ENCODE results near the gene CATSPER3. TPM values are rescaled to one million over a fixed set of nuclear protein-coding genes. Genes with fewer than 3 reads are reported as not detected.

The CATSPER3 gene
- total RNA-seq, 1 experiment from 2014 or later, result 0.50 TPM

GRCh38 chr5:135060021-135060420 is 92.3 kb downstream of the CATSPER3 start:
- H3K9me3 ChIP-seq (ENCODE audit: control insufficient read depth, low read depth, low read length), result no peaks in the 10 kb centered on the region
- Mint-ChIP-seq H3K27ac (no peak overlapping the region), H3K27me3 (ENCODE audit: low read depth) (peaks cover 100% of the 10 kb centered on the region), H3K4me3 (no peak overlapping the region), H3K4me1 (no peaks in the 10 kb centered on the region), H3K9me3 (no peaks in the 10 kb centered on the region), H3K36me3 (ENCODE audit: insufficient read depth in 1 of 3, low read depth in 3 of 3) (no peaks in the 10 kb centered on the region)
- H3K4ac ChIP-seq (ENCODE audit: low read depth, low read length), result no peak overlapping the region
- H2BK20ac ChIP-seq (ENCODE audit: low read depth, low read length, poor library complexity, severe bottlenecking), result no peak overlapping the region
- no peak overlapping the region for H3K14ac ChIP-seq (ENCODE audit: insufficient read depth, low read length)
- no peak overlapping the region for H3K23ac ChIP-seq (ENCODE audit: insufficient read length, low read depth, low read length)
- WGBS (ENCODE audit: extremely low coverage, insufficient read length, low lambda C conversion rate), result no CpG with 5 or more reads among the region's 3 CpGs
- no peak overlapping the region for H4K8ac ChIP-seq (replicated peaks; ENCODE audit: insufficient read length, low read depth, low read length)
- H3K9ac ChIP-seq (ENCODE audit: extremely low read depth, insufficient read length, low read length), result no peak overlapping the region
- no peak overlapping the region for H2BK15ac ChIP-seq (ENCODE audit: low read depth, low read length)
- H3K79me2 ChIP-seq (ENCODE audit: insufficient read depth, low read length), result no peaks in the 10 kb centered on the region
- no peaks in the 10 kb centered on the region for H3K27me3 ChIP-seq (ENCODE audit: insufficient read depth, low read length)
- no peak overlapping the region for H2BK5ac ChIP-seq (ENCODE audit: insufficient read length, low read length)
- H4K5ac ChIP-seq (ENCODE audit: insufficient read length, low read depth, low read length), result no peak overlapping the region
- no peaks in the 10 kb centered on the region for H4K20me1 ChIP-seq (ENCODE audit: control insufficient read depth, insufficient read depth, insufficient read length)
- TF ChIP-seq, protein P1, sequence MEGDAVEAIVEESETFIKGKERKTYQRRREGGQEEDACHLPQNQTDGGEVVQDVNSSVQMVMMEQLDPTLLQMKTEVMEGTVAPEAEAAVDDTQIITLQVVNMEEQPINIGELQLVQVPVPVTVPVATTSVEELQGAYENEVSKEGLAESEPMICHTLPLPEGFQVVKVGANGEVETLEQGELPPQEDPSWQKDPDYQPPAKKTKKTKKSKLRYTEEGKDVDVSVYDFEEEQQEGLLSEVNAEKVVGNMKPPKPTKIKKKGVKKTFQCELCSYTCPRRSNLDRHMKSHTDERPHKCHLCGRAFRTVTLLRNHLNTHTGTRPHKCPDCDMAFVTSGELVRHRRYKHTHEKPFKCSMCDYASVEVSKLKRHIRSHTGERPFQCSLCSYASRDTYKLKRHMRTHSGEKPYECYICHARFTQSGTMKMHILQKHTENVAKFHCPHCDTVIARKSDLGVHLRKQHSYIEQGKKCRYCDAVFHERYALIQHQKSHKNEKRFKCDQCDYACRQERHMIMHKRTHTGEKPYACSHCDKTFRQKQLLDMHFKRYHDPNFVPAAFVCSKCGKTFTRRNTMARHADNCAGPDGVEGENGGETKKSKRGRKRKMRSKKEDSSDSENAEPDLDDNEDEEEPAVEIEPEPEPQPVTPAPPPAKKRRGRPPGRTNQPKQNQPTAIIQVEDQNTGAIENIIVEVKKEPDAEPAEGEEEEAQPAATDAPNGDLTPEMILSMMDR (conservative IDR thresholded peaks at IDR 0.05), result no peak
- H3K27ac ChIP-seq (ENCODE audit: insufficient read length, low read depth, low read length), result no peak overlapping the region
- no peak overlapping the region for H2BK120ac ChIP-seq (ENCODE audit: low read depth, low read length, poor library complexity, severe bottlenecking)
- H2AFZ ChIP-seq (ENCODE audit: low read length), result no peak overlapping the region
- no peak overlapping the region for H2BK12ac ChIP-seq (ENCODE audit: insufficient read length, low read depth, low read length)
- H3K56ac ChIP-seq (ENCODE audit: insufficient read length, low read depth, low read length), result no peak overlapping the region
- H2AK5ac ChIP-seq (ENCODE audit: insufficient read length, low read length), result no peak overlapping the region
- H3K23me2 ChIP-seq (ENCODE audit: insufficient read length, low read depth, low read length, poor library complexity, severe bottlenecking), result no peaks in the 10 kb centered on the region
- DNase-seq, result no peak
- H3K79me1 ChIP-seq (ENCODE audit: insufficient read depth, low read depth, low read length, poor library complexity, severe bottlenecking), result no peaks in the 10 kb centered on the region
- H3K18ac ChIP-seq (ENCODE audit: insufficient read length, low read depth, low read length), result no peak overlapping the region
- H3T11ph ChIP-seq (ENCODE audit: low read length), result no peak overlapping the region
- H4K91ac ChIP-seq (ENCODE audit: insufficient read length, low read depth, low read length), result no peak overlapping the region
- no peaks in the 10 kb centered on the region for H3K4me1 ChIP-seq (ENCODE audit: insufficient read depth, low read length)
- no peak overlapping the region for H3K4me2 ChIP-seq (ENCODE audit: insufficient read depth, insufficient read length, low read length)

All from H9 (cell line).